Tibial nerve (tissue), 4 donors: ENCODE data around the gene TRMT112. TPM values are rescaled to one million over a fixed set of nuclear protein-coding genes. Genes with fewer than 3 reads are reported as not detected.

Experiments used
- DNase-seq, 2 donors: peaks; one replicate each; pipeline ENCODE4 v3.0.0-alpha.2; 2019; ENCODE audit warnings: low spot score in 2 of 2
- H3K27ac ChIP-seq, 4 donors: fragments of 200-600 bp; sonication (generic) in 3 of 4; one replicate each; pipeline ENCODE4 v1.5.1; 2017 to 2019; ENCODE audit warnings: mild to moderate bottlenecking in 1 of 4
- H3K27me3 ChIP-seq, 2 donors: fragments of 200-600 bp; sonication (generic) in 1 of 2; one replicate each; pipeline versions ENCODE4 v1.5.1 to v1.6.0; 2017 to 2019
- H3K36me3 ChIP-seq, 3 donors: fragments of 200-600 bp; sonication (generic); one replicate each; pipeline ENCODE4 v1.5.1; 2018 to 2019
- H3K4me1 ChIP-seq, 4 donors: fragments of 200-600 bp; sonication (generic) in 3 of 4; one replicate each; pipeline ENCODE4 v1.5.1; 2017 to 2019
- H3K4me3 ChIP-seq, 4 donors: fragments of 200-600 bp; sonication (generic) in 3 of 4; one replicate each; pipeline ENCODE4 v1.5.1; 2017 to 2019; ENCODE audit warnings: mild to moderate bottlenecking in 1 of 4, moderate library complexity in 1 of 4
- H3K9me3 ChIP-seq, 4 donors: fragments of 200-600 bp; sonication (generic) in 3 of 4; one replicate each; pipeline ENCODE4 v1.5.1; 2017 to 2019
- EP300 ChIP-seq, 2 donors: sonication (generic); formaldehyde crosslinking; IDR thresholded peaks; one replicate each; pipeline ENCODE4 v1.6.1; 2017; ENCODE audit warnings: antibody characterized with exemption in 2 of 2, mild to moderate bottlenecking in 1 of 2
- POLR2A ChIP-seq, 2 donors: fragments of 450-650 bp; IDR thresholded peaks; one replicate each; pipeline ENCODE4 v1.6.1; 2017; ENCODE audit warnings: antibody characterized with exemption in 2 of 2, mild to moderate bottlenecking in 2 of 2, moderate library complexity in 2 of 2
- WGBS, 2 donors: methylation state at CpG; one replicate each; pipeline ENCODE4 v1.1.5; 2018; 5-methylcytosine and 5-hydroxymethylcytosine counted together
- total RNA-seq, 4 donors: library from RNA; depleted of rRNA; stranded (reverse); fragments of >200 nt; gene quantifications; one replicate each; pipeline ENCODE4 v1.1.0, GENCODE V29; 2016
- TF ChIP-seq, protein P1 (sequence below), 5 experiments: fragments of 200-600 bp in 3 of 5; fragments of 450-650 bp in 2 of 5; sonication (generic) in 3 of 5; IDR thresholded peaks; one replicate each; pipeline ENCODE4 v1.5.1; 2016 to 2019; ENCODE audit warnings: antibody characterized with exemption in 5 of 5, mild to moderate bottlenecking in 3 of 5, moderate library complexity in 2 of 5

TRMT112 gene
- total RNA-seq, 4 donors from 2014 or later = 290 to 381 (median 327) TPM

DNA sequence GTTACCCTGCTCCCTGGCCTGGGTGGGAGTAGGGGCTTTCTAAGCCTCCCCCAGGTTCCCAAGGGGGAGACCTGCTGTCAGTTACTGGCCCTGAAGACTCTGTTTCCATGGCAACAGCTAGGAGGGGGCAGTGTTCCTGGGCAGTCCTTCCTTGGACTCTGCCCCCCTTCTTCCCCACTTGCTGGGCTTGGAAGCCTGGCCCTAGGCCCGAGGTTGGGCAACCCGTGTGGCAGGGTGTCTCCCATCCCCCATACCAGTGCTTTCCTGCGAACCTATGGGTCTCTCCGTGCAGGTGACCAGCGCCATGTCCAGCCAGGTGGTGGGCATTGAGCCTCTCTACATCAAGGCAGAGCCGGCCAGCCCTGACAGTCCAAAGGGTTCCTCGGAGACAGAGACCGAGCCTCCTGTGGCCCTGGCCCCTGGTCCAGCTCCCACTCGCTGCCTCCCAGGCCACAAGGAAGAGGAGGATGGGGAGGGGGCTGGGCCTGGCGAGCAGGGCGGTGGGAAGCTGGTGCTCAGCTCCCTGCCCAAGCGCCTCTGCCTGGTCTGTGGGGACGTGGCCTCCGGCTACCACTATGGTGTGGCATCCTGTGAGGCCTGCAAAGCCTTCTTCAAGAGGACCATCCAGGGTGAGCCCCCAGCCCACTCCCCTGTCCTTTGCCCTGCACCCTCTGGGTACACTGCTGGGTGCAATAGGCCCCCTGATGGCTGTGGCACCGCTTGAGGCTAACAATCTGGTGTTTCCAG lies 10.3 kb downstream of the TRMT112 start:
- 67 to 85% methylated on average over 6 to 13 of the region's 15 CpGs for WGBS, 2 donors
- Histone ChIP-seq H3K27ac (peak overlapping the region in 3 of 4 donors; percentile 79 to 92 (median 81)), H3K4me3 (peak overlapping the region in 3 of 4 donors; percentile 50 to 85 (median 76)), H3K27me3 (peaks cover 0 to 19% of the 10 kb centered on the region in 2 donors), H3K36me3 (peaks cover 0 to 10% (median 0%) of the 10 kb centered on the region in 3 donors), H3K4me1 (peaks cover 0 to 26% (median 12%) of the 10 kb centered on the region in 4 donors), H3K9me3 (no peaks in the 10 kb centered on the region)
- DNase-seq = no peak
- TF ChIP-seq EP300 (IDR thresholded peaks at IDR 0.05) (no peak), POLR2A (IDR thresholded peaks at IDR 0.05) (no peak)
- TF ChIP-seq, protein P1, sequence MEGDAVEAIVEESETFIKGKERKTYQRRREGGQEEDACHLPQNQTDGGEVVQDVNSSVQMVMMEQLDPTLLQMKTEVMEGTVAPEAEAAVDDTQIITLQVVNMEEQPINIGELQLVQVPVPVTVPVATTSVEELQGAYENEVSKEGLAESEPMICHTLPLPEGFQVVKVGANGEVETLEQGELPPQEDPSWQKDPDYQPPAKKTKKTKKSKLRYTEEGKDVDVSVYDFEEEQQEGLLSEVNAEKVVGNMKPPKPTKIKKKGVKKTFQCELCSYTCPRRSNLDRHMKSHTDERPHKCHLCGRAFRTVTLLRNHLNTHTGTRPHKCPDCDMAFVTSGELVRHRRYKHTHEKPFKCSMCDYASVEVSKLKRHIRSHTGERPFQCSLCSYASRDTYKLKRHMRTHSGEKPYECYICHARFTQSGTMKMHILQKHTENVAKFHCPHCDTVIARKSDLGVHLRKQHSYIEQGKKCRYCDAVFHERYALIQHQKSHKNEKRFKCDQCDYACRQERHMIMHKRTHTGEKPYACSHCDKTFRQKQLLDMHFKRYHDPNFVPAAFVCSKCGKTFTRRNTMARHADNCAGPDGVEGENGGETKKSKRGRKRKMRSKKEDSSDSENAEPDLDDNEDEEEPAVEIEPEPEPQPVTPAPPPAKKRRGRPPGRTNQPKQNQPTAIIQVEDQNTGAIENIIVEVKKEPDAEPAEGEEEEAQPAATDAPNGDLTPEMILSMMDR (IDR thresholded peaks at IDR 0.05) = no peak

DNA sequence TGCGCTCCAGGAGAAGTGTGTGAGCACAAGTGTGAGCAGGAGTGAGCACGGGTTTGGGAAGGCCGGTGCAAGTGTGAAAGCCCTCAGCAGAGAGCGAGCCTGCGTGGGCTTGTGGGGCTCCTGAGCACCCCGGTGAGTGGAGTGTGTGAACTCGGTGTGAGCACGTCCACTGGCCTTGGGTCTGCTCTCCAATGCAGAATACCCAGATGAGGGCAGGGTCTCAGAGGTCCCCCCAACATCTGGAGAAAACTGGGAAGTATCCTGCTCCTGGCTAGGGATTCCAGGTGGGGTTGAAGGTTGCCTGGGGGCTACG lies 10.8 kb downstream of the TRMT112 start:
- Histone ChIP-seq H3K4me1 (peaks cover 0 to 26% (median 12%) of the 10 kb centered on the region in 4 donors), H3K9me3 (no peaks in the 10 kb centered on the region), H3K36me3 (peaks cover 0 to 10% (median 0%) of the 10 kb centered on the region in 3 donors), H3K27ac (peak overlapping the region in 3 of 4 donors; percentile 79 to 92 (median 81)), H3K4me3 (peak overlapping the region; percentile 50 to 85 (median 72)), H3K27me3 (peaks cover 0 to 24% of the 10 kb centered on the region in 2 donors)
- WGBS, 2 donors = 26 to 39% methylated on average over 7 to 9 of the region's 9 CpGs
- DNase-seq = no peak
- TF ChIP-seq, protein P1 (IDR thresholded peaks at IDR 0.05) = no peak
- TF ChIP-seq EP300 (IDR thresholded peaks at IDR 0.05) = no peak
- TF ChIP-seq POLR2A (IDR thresholded peaks at IDR 0.05) = no peak

DNA sequence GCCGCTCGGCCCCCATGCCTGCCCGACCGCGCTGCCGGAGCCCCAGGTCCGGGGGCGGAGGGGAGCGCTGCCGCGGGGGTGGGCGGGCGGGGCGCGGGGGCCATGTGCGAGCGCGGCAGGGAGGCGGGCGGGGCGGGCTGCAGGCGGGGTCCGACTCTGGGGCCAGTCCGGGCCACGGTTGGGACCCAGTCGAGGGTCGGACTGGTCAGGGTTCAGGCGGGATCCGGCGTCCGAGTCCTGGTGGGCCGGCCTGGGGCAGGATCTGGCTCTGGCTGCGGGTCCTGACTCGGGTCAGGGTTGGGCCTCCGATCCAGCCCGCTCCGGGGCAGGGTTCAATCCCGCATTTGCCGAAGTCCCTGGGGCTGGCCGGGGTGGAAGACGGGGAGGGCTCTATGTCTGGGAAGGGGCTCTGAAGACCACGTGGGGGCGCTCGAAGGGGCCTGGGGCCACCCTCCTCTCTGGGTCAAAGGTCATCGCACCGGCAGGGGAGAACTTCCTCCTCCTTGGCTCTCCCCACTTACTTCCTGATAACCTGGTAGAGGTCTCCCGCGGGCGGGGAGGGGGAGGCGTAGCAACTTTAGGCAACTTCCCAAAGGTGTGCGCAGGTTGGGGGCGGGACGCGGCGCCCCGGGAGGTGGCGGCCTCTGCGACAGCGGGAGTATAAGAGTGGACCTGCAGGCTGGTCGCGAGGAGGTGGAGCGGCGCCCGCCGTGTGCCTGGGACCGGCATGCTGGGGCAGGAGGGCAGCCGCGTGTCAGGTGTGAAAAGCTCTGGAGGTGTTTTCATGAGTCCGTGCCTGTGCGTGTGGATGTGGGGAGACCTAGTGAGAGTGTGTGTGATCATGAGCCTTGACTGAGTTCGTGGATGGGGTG lies 11.4 kb downstream of the TRMT112 start:
- Histone ChIP-seq H3K4me3 (peak overlapping the region; percentile 50 to 85 (median 72)), H3K27me3 (peaks cover 0 to 30% of the 10 kb centered on the region in 2 donors), H3K27ac (peak overlapping the region; percentile 24 to 92 (median 80)), H3K36me3 (peaks cover 0 to 10% (median 0%) of the 10 kb centered on the region in 3 donors), H3K4me1 (peaks cover 0 to 32% (median 12%) of the 10 kb centered on the region in 4 donors), H3K9me3 (no peaks in the 10 kb centered on the region)
- TF ChIP-seq POLR2A (IDR thresholded peaks at IDR 0.05) = no peak
- TF ChIP-seq, protein P1 (IDR thresholded peaks at IDR 0.05) = peak in 2 of 5 experiments; percentile 14 to 16
- no peak for TF ChIP-seq EP300 (IDR thresholded peaks at IDR 0.05)
- WGBS, 2 donors = 2 to 5% methylated on average over 16 to 29 of the region's 71 CpGs
- peak in 1 of 2 donors; percentile 42 for DNase-seq

DNA sequence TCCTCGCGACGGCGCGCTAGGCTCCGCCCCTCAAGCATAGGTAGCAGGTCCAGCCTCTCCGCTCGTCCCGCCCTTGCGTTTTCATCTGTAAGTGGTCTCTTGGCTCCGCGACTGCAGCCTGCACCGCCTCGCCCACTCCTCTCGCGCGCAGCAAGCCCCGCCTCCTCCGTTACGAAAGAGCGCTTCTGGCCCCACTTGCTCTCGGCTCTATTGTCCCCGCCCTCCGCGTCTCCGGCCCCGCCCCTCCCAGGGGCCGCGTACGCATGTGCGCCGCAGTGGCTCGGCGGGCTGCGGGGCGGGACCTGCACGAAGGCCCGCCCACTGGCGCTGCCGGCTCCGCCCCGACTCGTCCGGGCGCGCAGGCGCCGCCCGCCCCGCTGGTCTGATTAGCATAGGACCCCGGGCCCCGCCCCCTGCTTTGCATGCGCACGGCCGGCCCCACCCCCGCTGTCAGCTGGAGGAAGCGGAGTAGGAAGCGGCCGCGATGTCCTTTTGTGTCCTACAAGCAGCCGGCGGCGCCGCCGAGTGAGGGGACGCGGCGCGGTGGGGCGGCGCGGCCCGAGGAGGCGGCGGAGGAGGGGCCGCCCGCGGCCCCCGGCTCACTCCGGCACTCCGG lies 12.2 kb downstream of the TRMT112 start, which contains the start of gene ESRRA:
TSS of gene ESRRA (plus strand) at position 450 of the 616 bp plus-strand sequence. CDS start 1,656 bp downstream, outside the sequence.
- TF ChIP-seq, protein P1 (IDR thresholded peaks at IDR 0.05) = no peak
- TF ChIP-seq EP300 (IDR thresholded peaks at IDR 0.05) (peak in 1 of 2 donors; percentile 68), POLR2A (IDR thresholded peaks at IDR 0.05) (peak in 1 of 2 donors; percentile 49)
- Histone ChIP-seq H3K27me3 (peaks cover 0 to 38% of the 10 kb centered on the region in 2 donors), H3K36me3 (peaks cover 0 to 10% (median 0%) of the 10 kb centered on the region in 3 donors), H3K4me1 (peaks cover 0 to 40% (median 20%) of the 10 kb centered on the region in 4 donors), H3K27ac (peak within 1 kb of the TSS; percentile 55 to 92 (median 85)), H3K9me3 (no peaks in the 10 kb centered on the region), H3K4me3 (peak within 1 kb of the TSS; percentile 55 to 85 (median 72))
- peak; percentile 100 for DNase-seq
- 1% methylated on average over 38 to 43 of the region's 81 CpGs for WGBS, 2 donors
